Karpas-422 (cell line): ENCODE data around the gene KANSL1. TPM values are rescaled to one million over a fixed set of nuclear protein-coding genes. Genes with fewer than 3 reads are reported as not detected.
"Not testable (repeated sequence)": the region's sequence is repeated elsewhere in the genome, so short reads cannot be mapped to it uniquely, and the experiment has no call there.

Source experiments
- DNase-seq: peaks from one replicate; pipeline ENCODE4 v3.0.0-alpha.2; 2015
- H2AFZ ChIP-seq: fragments of 200-600 bp; sonication (generic); 2 replicates; pipeline ENCODE4 v1.6.1; 2014; ENCODE audit warnings: antibody characterized with exemption, low read length, mixed read lengths
- H3K27ac ChIP-seq: fragments of 200-600 bp; sonication (generic); 2 replicates; pipeline ENCODE4 v1.5.1; 2014; ENCODE audit warnings: mild to moderate bottlenecking, low read length, moderate library complexity
- H3K27me3 ChIP-seq: fragments of 200-600 bp; sonication (generic); 2 replicates; pipeline ENCODE4 v1.6.1; 2014; ENCODE audit warnings: low read length, mixed read lengths
- H3K36me3 ChIP-seq: fragments of 200-600 bp; sonication (generic); 2 replicates; pipeline ENCODE4 v1.6.1; 2014; ENCODE audit warnings: low read length, mixed read lengths; ENCODE audit not compliant: insufficient read depth
- H3K4me1 ChIP-seq: fragments of 200-600 bp; sonication (generic); 2 replicates; pipeline ENCODE4 v1.6.1; 2014; ENCODE audit warnings: mild to moderate bottlenecking, low read length, mixed read lengths
- H3K4me2 ChIP-seq: fragments of 200-600 bp; sonication (generic); 2 replicates; pipeline ENCODE4 v1.6.1; 2014; ENCODE audit warnings: low read length, low read depth, mild to moderate bottlenecking; ENCODE audit not compliant: poor library complexity, severe bottlenecking
- H3K4me3 ChIP-seq: fragments of 200-600 bp; sonication (generic); 2 replicates; pipeline ENCODE4 v1.5.1; 2014; ENCODE audit warnings: mild to moderate bottlenecking, antibody characterized with exemption, low read length, mixed read lengths
- H3K79me2 ChIP-seq: fragments of 200-600 bp; sonication (generic); 2 replicates; pipeline ENCODE4 v1.6.1; 2014; ENCODE audit warnings: mild to moderate bottlenecking, low read length, mixed read lengths
- H3K9ac ChIP-seq: fragments of 200-600 bp; sonication (generic); 2 replicates; pipeline ENCODE4 v1.6.0; 2014; ENCODE audit warnings: low read length
- H3K9me2 ChIP-seq: fragments of 200-600 bp; sonication (generic), shearing (Covaris generic); replicated peaks from 2 replicates; pipeline ENCODE4 v1.6.0; 2014; ENCODE audit warnings: mild to moderate bottlenecking, low read length, moderate library complexity; ENCODE audit not compliant: insufficient read depth
- H3K9me3 ChIP-seq: fragments of 300-700, 200-600 bp; sonication (generic); 2 replicates; pipeline ENCODE4 v1.6.1; 2014; ENCODE audit warnings: low read length, mixed read lengths
- H4K20me1 ChIP-seq: fragments of 200-600 bp; sonication (generic); 2 replicates; pipeline ENCODE4 v1.6.1; 2014; ENCODE audit warnings: mild to moderate bottlenecking, antibody characterized with exemption, low read length, low read depth; ENCODE audit not compliant: insufficient read depth
- total RNA-seq: library from RNA; depleted of rRNA; stranded (reverse); fragments of >200 nt; shearing (Covaris generic); gene quantifications from 2 replicates; pipeline ENCODE4 v1.2.3, GENCODE V29; 2014; ENCODE audit warnings: low replicate concordance

Gene KANSL1
- total RNA-seq, 1 experiment from 2014 or later: 127 TPM

DNA sequence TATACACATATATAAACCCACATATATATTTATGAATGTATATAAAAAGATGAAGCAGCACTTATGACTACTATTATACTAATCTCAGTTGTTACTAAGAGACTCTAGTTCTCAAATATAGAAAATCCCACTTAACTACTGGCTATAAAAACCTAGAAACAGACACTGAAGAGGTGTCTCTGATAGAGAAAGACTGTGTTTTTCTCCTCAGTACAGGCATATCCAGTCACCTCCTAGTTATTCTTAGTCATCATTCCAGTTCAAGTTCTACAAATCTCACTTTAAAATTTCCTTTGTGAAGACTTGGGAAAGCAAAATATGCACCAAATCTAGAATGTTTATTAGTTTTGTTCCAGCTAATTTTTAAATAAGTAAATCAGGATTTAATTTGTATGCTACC lies 100.2 kb downstream of the KANSL1 start:
- Histone ChIP-seq H3K79me2 (peaks cover 99% of the 10 kb centered on the region), H3K4me3 (no peak overlapping the region), H4K20me1 (peaks cover 26% of the 10 kb centered on the region), H3K4me2 (no peak overlapping the region), H2AFZ (no peak overlapping the region), H3K9ac (no peak overlapping the region), H3K36me3 (peaks cover 42% of the 10 kb centered on the region), H3K4me1 (no peaks in the 10 kb centered on the region), H3K27me3 (no peaks in the 10 kb centered on the region), H3K9me2 (no peaks in the 10 kb centered on the region), H3K9me3 (no peaks in the 10 kb centered on the region), H3K27ac (no peak overlapping the region)
- peak; percentile 41 for DNase-seq

- Histone ChIP-seq H3K27me3 (no peaks in the 10 kb centered on the region), H3K36me3 (peaks cover 42% of the 10 kb centered on the region), H4K20me1 (peaks cover 26% of the 10 kb centered on the region), H2AFZ (no peak overlapping the region), H3K9me3 (no peaks in the 10 kb centered on the region), H3K4me3 (no peak overlapping the region), H3K9me2 (no peaks in the 10 kb centered on the region), H3K9ac (no peak overlapping the region), H3K4me2 (no peak overlapping the region), H3K79me2 (peaks cover 97% of the 10 kb centered on the region), H3K27ac (no peak overlapping the region), H3K4me1 (no peaks in the 10 kb centered on the region)
- DNase-seq: no peak
These were observed 102.4 kb downstream of the KANSL1 start for GRCh38 chr17:46090871-46091270.

DNA sequence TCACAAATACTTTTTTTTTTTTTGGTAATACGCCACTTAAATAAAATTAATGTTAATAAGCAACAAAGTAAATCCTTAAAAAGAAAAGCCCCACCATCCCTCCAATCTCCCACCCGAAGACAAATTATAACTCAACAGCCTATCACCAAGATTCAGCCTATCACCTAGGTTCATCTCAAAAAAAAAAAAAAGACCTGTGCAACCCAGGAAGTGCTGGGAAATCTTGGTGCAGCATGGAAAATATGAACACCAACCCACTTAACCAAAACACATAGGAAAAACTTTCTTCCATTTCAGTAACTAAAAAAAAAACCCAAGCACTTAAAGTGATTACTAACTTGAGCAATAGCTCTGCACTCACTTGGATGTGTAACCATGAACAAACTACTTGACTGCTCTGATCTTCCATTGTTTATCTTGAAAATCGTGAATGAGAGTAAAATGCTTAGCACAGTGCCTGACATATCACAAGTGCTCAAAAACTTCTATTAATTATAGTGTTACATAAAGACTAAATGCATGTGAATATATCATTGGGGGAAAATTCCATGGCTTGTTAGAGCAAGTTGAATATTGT lies 103.8 kb downstream of the KANSL1 start:
- H2AFZ ChIP-seq: no peak overlapping the region
- H4K20me1 ChIP-seq: peaks cover 15% of the 10 kb centered on the region; the same call in 1 of the 2 replicates
- H3K79me2 ChIP-seq: peaks cover 96% of the 10 kb centered on the region
- H3K36me3 ChIP-seq: peaks cover 35% of the 10 kb centered on the region
- H3K4me1 ChIP-seq: no peaks in the 10 kb centered on the region
- H3K9me2 ChIP-seq: no peaks in the 10 kb centered on the region
- H3K4me3 ChIP-seq: no peak overlapping the region
- DNase-seq: peak; percentile 38
- no peak overlapping the region for H3K4me2 ChIP-seq
- H3K27ac ChIP-seq: no peak overlapping the region
- H3K27me3 ChIP-seq: no peaks in the 10 kb centered on the region
- H3K9me3 ChIP-seq: no peaks in the 10 kb centered on the region
- no peak overlapping the region for H3K9ac ChIP-seq

DNA sequence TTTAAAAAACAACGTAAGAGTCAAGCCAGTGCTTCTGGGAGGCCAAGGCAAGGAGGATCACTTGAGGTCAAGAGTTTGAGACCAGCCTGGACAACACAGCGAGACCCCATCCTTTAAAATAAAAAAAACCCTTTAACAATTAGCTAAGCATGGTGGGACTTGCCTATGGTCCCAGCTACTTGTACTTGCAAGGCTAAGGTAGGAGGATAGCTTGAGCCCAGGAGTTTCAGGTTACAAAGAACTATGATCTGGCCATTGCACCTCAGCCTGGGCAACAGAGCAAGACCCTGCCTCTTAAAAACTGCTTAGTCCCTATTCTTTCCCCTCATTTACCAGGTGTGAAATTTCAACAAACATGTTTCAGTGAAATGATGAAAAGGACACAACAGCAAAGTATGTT lies 104.6 kb downstream of the KANSL1 start:
- Histone ChIP-seq H3K27ac (no peak overlapping the region), H2AFZ (no peak overlapping the region), H3K4me1 (peaks cover 5% of the 10 kb centered on the region; the same call in 1 of the 2 replicates), H3K9me2 (no peaks in the 10 kb centered on the region), H4K20me1 (0 out of 2 replicates have a peak, but pooled peaks cover 12% of the 10 kb centered on the region), H3K79me2 (peaks cover 95% of the 10 kb centered on the region), H3K9ac (no peak overlapping the region), H3K27me3 (no peaks in the 10 kb centered on the region), H3K4me2 (no peak overlapping the region), H3K4me3 (no peak overlapping the region), H3K9me3 (no peaks in the 10 kb centered on the region), H3K36me3 (peaks cover 26% of the 10 kb centered on the region; the same call in 1 of the 2 replicates)
- DNase-seq: no peak

DNA sequence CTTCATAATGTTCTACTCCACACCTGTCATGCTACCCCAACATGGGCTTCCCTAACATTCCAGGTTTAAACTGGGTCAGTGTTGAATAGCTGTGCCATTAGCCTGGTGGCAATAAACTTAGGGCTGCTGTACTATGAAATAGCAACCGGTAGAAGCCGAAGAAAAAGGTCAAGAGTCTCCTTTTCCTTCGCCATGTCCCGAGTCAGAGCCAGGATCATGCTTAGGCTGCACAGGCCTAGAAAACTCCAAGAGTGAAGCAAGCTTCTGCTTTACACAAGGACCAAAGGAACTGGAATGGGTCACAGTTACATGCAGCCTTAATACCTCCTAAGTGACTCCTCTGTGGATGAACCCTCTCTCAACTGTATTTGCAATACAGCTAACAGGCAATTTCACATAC lies 105.4 kb downstream of the KANSL1 start:
- not testable (repeated sequence) for H3K9me3 ChIP-seq, H3K4me3 ChIP-seq, H3K27me3 ChIP-seq, H2AFZ ChIP-seq, H3K9me2 ChIP-seq, H3K4me2 ChIP-seq, H3K9ac ChIP-seq, H3K27ac ChIP-seq, DNase-seq
- H3K4me1 ChIP-seq: peaks cover 11% of the 10 kb centered on the region; the same call in 1 of the 2 replicates
- H3K36me3 ChIP-seq: peaks cover 25% of the 10 kb centered on the region; the same call in 1 of the 2 replicates
- 0 out of 2 replicates have a peak, but pooled peaks cover 15% of the 10 kb centered on the region for H4K20me1 ChIP-seq
- peaks cover 95% of the 10 kb centered on the region for H3K79me2 ChIP-seq

DNA sequence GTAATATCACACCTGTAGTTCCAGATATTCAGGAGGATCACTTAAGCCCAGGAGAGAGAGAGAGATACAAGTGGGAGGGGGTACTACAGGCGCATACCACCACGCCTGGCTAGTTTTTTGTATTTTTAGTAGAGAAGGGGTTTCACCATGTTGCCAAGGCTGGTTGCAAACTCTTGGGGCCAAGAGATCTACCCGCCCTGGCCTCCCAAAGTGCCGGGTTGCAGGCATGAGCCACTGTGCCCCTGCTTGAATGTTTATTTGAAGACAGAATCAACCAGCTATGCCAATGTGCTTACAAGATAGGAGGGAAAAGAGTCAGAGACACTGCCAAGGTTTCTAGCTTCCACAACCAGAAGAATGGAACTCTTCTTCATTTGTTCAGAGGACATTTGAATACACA lies 106.4 kb downstream of the KANSL1 start:
- Histone ChIP-seq H3K36me3 (peaks cover 22% of the 10 kb centered on the region; the same call in 1 of the 2 replicates), H3K9me3 (no peaks in the 10 kb centered on the region), H4K20me1 (0 out of 2 replicates have a peak, but pooled peaks cover 18% of the 10 kb centered on the region)

GRCh38 chr17:46085522-46085921 lies 107.7 kb downstream of the KANSL1 start:
- Histone ChIP-seq H3K9ac (no peak overlapping the region), H3K9me3 (no peaks in the 10 kb centered on the region), H3K4me2 (no peak overlapping the region), H3K36me3 (peaks cover 13% of the 10 kb centered on the region; the same call in 1 of the 2 replicates), H3K4me3 (no peak overlapping the region), H4K20me1 (0 out of 2 replicates have a peak, but pooled peaks cover 18% of the 10 kb centered on the region), H3K4me1 (peaks cover 14% of the 10 kb centered on the region; the same call in 1 of the 2 replicates), H3K79me2 (peaks cover 97% of the 10 kb centered on the region), H3K9me2 (no peaks in the 10 kb centered on the region), H3K27ac (no peak overlapping the region), H2AFZ (no peak overlapping the region), H3K27me3 (no peaks in the 10 kb centered on the region)
- DNase-seq: no peak

More for the DNA sequence above, 106.4 kb downstream of the KANSL1 start:
- Histone ChIP-seq H3K9ac (no peak overlapping the region), H2AFZ (no peak overlapping the region), H3K4me2 (no peak overlapping the region), H3K27me3 (no peaks in the 10 kb centered on the region), H3K27ac (no peak overlapping the region), H3K4me3 (no peak overlapping the region), H3K9me2 (no peaks in the 10 kb centered on the region), H3K79me2 (peaks cover 96% of the 10 kb centered on the region), H3K4me1 (peaks cover 14% of the 10 kb centered on the region; the same call in 1 of the 2 replicates)
- DNase-seq: no peak

GRCh38 chr17:46082257-46082656 lies 111.0 kb downstream of the KANSL1 start:
- peaks cover 14% of the 10 kb centered on the region; the same call in 1 of the 2 replicates for H3K4me1 ChIP-seq
- no peak for DNase-seq
- H3K27ac ChIP-seq: no peak overlapping the region
- H3K36me3 ChIP-seq: no peaks in the 10 kb centered on the region; the same call in 1 of the 2 replicates
- H2AFZ ChIP-seq: no peak overlapping the region
- H3K79me2 ChIP-seq: peaks cover 99% of the 10 kb centered on the region
- no peaks in the 10 kb centered on the region for H3K9me2 ChIP-seq
- no peak overlapping the region for H3K9ac ChIP-seq
- H3K4me2 ChIP-seq: no peak overlapping the region
- H4K20me1 ChIP-seq: 0 out of 2 replicates have a peak, but pooled peaks cover 5% of the 10 kb centered on the region
- H3K9me3 ChIP-seq: no peaks in the 10 kb centered on the region
- no peaks in the 10 kb centered on the region for H3K27me3 ChIP-seq
- no peak overlapping the region for H3K4me3 ChIP-seq
